Neural progenitor cell (in vitro differentiated cells): ENCODE measurements around the gene PTPRA. TPM values are rescaled to one million over a fixed set of nuclear protein-coding genes. Genes with fewer than 3 reads are reported as not detected.

Source experiments
- DNase-seq: peaks from one replicate; pipeline ENCODE4 v3.0.0-alpha.2; 2016; ENCODE audit warnings: low spot score
- H2AFZ ChIP-seq: fragments of 200-600 bp; sonication (generic); replicated peaks from 2 replicates; pipeline ENCODE4 v1.6.1; 2016; ENCODE audit warnings: antibody characterized with exemption
- H3F3A ChIP-seq: fragments of 200-600 bp; sonication (generic); 2 replicates; pipeline ENCODE4 v1.6.1; 2016; ENCODE audit warnings: antibody characterized with exemption, low read depth
- H3K27ac ChIP-seq: fragments of 200-600 bp; sonication (generic); 2 replicates; pipeline ENCODE4 v1.5.1; 2016; ENCODE audit warnings: mild to moderate bottlenecking
- H3K27me3 ChIP-seq: fragments of 200-600 bp; sonication (generic); 2 replicates; pipeline ENCODE4 v1.6.1; 2016; ENCODE audit warnings: mild to moderate bottlenecking, moderate library complexity
- H3K36me3 ChIP-seq: fragments of 200-600 bp; sonication (generic); 2 replicates; pipeline ENCODE4 v1.5.1; 2016
- H3K4me1 ChIP-seq: fragments of 200-600 bp; sonication (generic); 2 replicates; pipeline ENCODE4 v1.6.1; 2016; ENCODE audit warnings: mixed run types
- H3K4me2 ChIP-seq: fragments of 200-600 bp; sonication (generic); 2 replicates; pipeline ENCODE4 v1.6.1; 2016
- H3K4me3 ChIP-seq: fragments of 200-600 bp; sonication (generic); 2 replicates; pipeline ENCODE4 v1.5.1; 2016
- H3K79me2 ChIP-seq: fragments of 200-600 bp; sonication (generic); 2 replicates; pipeline ENCODE4 v1.6.1; 2016; ENCODE audit warnings: low read depth
- H3K9ac ChIP-seq: fragments of 200-600 bp; sonication (generic); 2 replicates; pipeline ENCODE4 v1.6.1; 2016
- H3K9me3 ChIP-seq: fragments of 200-600 bp; sonication (generic); 2 replicates; pipeline ENCODE4 v1.5.1; 2016; ENCODE audit warnings: low read depth
- H4K20me1 ChIP-seq: fragments of 200-600 bp; sonication (generic); 2 replicates; pipeline ENCODE4 v1.6.1; 2016; ENCODE audit warnings: low read depth
- H3K27ac Mint-ChIP-seq: 3 replicates; pipeline ENCODE4 v1.8.0; 2021; ENCODE audit warnings: mixed read lengths
- H3K27me3 Mint-ChIP-seq: 2 replicates; pipeline ENCODE4 v1.8.0; 2022; ENCODE audit warnings: low read depth, mild to moderate bottlenecking, inconsistent platforms, moderate library complexity, mixed read lengths; ENCODE audit not compliant: insufficient read depth
- H3K36me3 Mint-ChIP-seq: 3 replicates; pipeline ENCODE4 v1.8.0; 2021; ENCODE audit warnings: mixed read lengths
- H3K4me1 Mint-ChIP-seq: 3 replicates; pipeline ENCODE4 v1.8.0; 2021; ENCODE audit warnings: mixed read lengths
- H3K4me3 Mint-ChIP-seq: 3 replicates; pipeline ENCODE4 v1.8.0; 2021; ENCODE audit warnings: mild to moderate bottlenecking, moderate library complexity, mixed read lengths
- H3K9me3 Mint-ChIP-seq: 3 replicates; pipeline ENCODE4 v1.8.0; 2020; ENCODE audit warnings: mixed read lengths
- CTCF ChIP-seq: fragments of 200-600 bp; sonication (generic); IDR thresholded peaks from 2 replicates; pipeline ENCODE4 v1.5.1; 2017; ENCODE audit warnings: antibody characterized with exemption, mild to moderate bottlenecking
- EZH2 ChIP-seq: fragments of 200-600 bp; sonication (generic); IDR thresholded peaks from 2 replicates; pipeline ENCODE4 v1.6.1; 2017; ENCODE audit warnings: antibody characterized with exemption, mild to moderate bottlenecking, moderate library complexity
- EZH2phosphoT487 ChIP-seq: fragments of 200-600 bp; sonication (generic); IDR thresholded peaks from 2 replicates; pipeline ENCODE4 v1.6.1; 2017; ENCODE audit warnings: antibody characterized with exemption
- total RNA-seq: library from RNA; depleted of rRNA; stranded (reverse); fragments of >200 nt; gene quantifications from 2 replicates; pipeline ENCODE4 v1.2.3, GENCODE V29; 2015; ENCODE audit warnings: low replicate concordance

The PTPRA gene
- total RNA-seq, 1 donor from 2014 or later: 77.7 TPM

- TF ChIP-seq EZH2phosphoT487 (no peak), CTCF (no peak), EZH2 (no peak)
- Mint-ChIP-seq H3K27me3 (no peaks in the 10 kb centered on the region), H3K27ac (no peak overlapping the region), H3K9me3 (no peaks in the 10 kb centered on the region), H3K4me1 (no peaks in the 10 kb centered on the region), H3K36me3 (peaks cover 2% of the 10 kb centered on the region), H3K4me3 (no peak overlapping the region)
- Histone ChIP-seq H3F3A (peaks cover under 1% of the 10 kb centered on the region), H3K9ac (no peak overlapping the region), H3K9me3 (no peaks in the 10 kb centered on the region), H3K79me2 (no peaks in the 10 kb centered on the region), H3K4me3 (no peak overlapping the region), H3K4me2 (no peak overlapping the region), H3K27me3 (no peaks in the 10 kb centered on the region), H3K36me3 (no peaks in the 10 kb centered on the region), H4K20me1 (no peaks in the 10 kb centered on the region), H3K27ac (no peak overlapping the region), H3K4me1 (no peaks in the 10 kb centered on the region), H2AFZ (no peak overlapping the region)
- DNase-seq: no peak
These were observed 26.6 kb upstream of the PTPRA start for GRCh38 chr20:2846698-2847097.

- H3K36me3 ChIP-seq: no peaks in the 10 kb centered on the region
- H3K79me2 ChIP-seq: no peaks in the 10 kb centered on the region
- no peak overlapping the region for H3K4me3 Mint-ChIP-seq
- peaks cover 4% of the 10 kb centered on the region for H3F3A ChIP-seq
- H3K4me1 ChIP-seq: no peaks in the 10 kb centered on the region
- no peak overlapping the region for H2AFZ ChIP-seq
- no peak overlapping the region for H3K4me3 ChIP-seq
- H3K4me1 Mint-ChIP-seq: peaks cover 6% of the 10 kb centered on the region
- no peaks in the 10 kb centered on the region for H3K9me3 ChIP-seq
- no peaks in the 10 kb centered on the region for H4K20me1 ChIP-seq
- H3K27me3 ChIP-seq: no peaks in the 10 kb centered on the region
- H3K27ac ChIP-seq: no peak overlapping the region
- no peak overlapping the region for H3K9ac ChIP-seq
- no peaks in the 10 kb centered on the region for H3K27me3 Mint-ChIP-seq
- H3K9me3 Mint-ChIP-seq: no peaks in the 10 kb centered on the region
- H3K36me3 Mint-ChIP-seq: peaks cover 2% of the 10 kb centered on the region
- H3K4me2 ChIP-seq: no peak overlapping the region
- DNase-seq: no peak
- TF ChIP-seq EZH2 (no peak), EZH2phosphoT487 (no peak), CTCF (no peak)
- H3K27ac Mint-ChIP-seq: no peak overlapping the region
These were observed 25.5 kb upstream of the PTPRA start for GRCh38 chr20:2847802-2848201.

GRCh38 chr20:2849529-2849928 is 23.8 kb upstream of the PTPRA start:
- peaks cover 2% of the 10 kb centered on the region for H3K36me3 Mint-ChIP-seq
- H3K27ac ChIP-seq: no peak overlapping the region
- H3F3A ChIP-seq: peaks cover 4% of the 10 kb centered on the region
- no peaks in the 10 kb centered on the region for H3K79me2 ChIP-seq
- H3K36me3 ChIP-seq: no peaks in the 10 kb centered on the region
- H3K4me3 ChIP-seq: no peak overlapping the region
- no peaks in the 10 kb centered on the region for H3K9me3 Mint-ChIP-seq
- H3K27ac Mint-ChIP-seq: no peak overlapping the region
- no peaks in the 10 kb centered on the region for H3K27me3 Mint-ChIP-seq
- no peak overlapping the region for H3K9ac ChIP-seq
- no peaks in the 10 kb centered on the region for H3K9me3 ChIP-seq
- H3K4me2 ChIP-seq: no peak overlapping the region
- H3K4me3 Mint-ChIP-seq: no peak overlapping the region
- no peak overlapping the region for H2AFZ ChIP-seq
- no peaks in the 10 kb centered on the region for H3K4me1 ChIP-seq
- H4K20me1 ChIP-seq: no peaks in the 10 kb centered on the region
- TF ChIP-seq EZH2: no peak
- TF ChIP-seq CTCF: no peak
- no peak for TF ChIP-seq EZH2phosphoT487
- no peaks in the 10 kb centered on the region for H3K27me3 ChIP-seq
- peaks cover 6% of the 10 kb centered on the region for H3K4me1 Mint-ChIP-seq
- no peak for DNase-seq

- Histone ChIP-seq H4K20me1 (no peaks in the 10 kb centered on the region), H3K9ac (no peak overlapping the region), H3K9me3 (no peaks in the 10 kb centered on the region), H2AFZ (no peak overlapping the region), H3K79me2 (no peaks in the 10 kb centered on the region), H3K27ac (no peak overlapping the region), H3K4me2 (no peak overlapping the region), H3K4me3 (no peak overlapping the region), H3K27me3 (no peaks in the 10 kb centered on the region), H3F3A (peaks cover 4% of the 10 kb centered on the region), H3K4me1 (no peaks in the 10 kb centered on the region), H3K36me3 (no peaks in the 10 kb centered on the region)
- TF ChIP-seq EZH2 (no peak), EZH2phosphoT487 (no peak), CTCF (no peak)
- Mint-ChIP-seq H3K36me3 (peaks cover 2% of the 10 kb centered on the region), H3K4me1 (peaks cover 6% of the 10 kb centered on the region), H3K9me3 (no peaks in the 10 kb centered on the region), H3K4me3 (no peak overlapping the region), H3K27ac (no peak overlapping the region), H3K27me3 (no peaks in the 10 kb centered on the region)
- DNase-seq: no peak
These were observed 22.2 kb upstream of the PTPRA start for GRCh38 chr20:2851086-2851485.
